Colonic mucosa (tissue), 4 donors: Measurements from ENCODE around the gene MAGI2. TPM values are rescaled to one million over a fixed set of nuclear protein-coding genes. Genes with fewer than 3 reads are reported as not detected.

Experiments
- DNase-seq: peaks from one replicate; pipeline ENCODE4 v3.0.0-alpha.2; 2020
- H3K27ac ChIP-seq: fragments of 200-600 bp; one replicate; pipeline ENCODE4 v1.8.0; 2021
- H3K27me3 ChIP-seq: fragments of 200-600 bp; one replicate; pipeline ENCODE4 v1.8.0; 2021
- H3K36me3 ChIP-seq: fragments of 200-600 bp; one replicate; pipeline ENCODE4 v1.8.0; 2021
- H3K4me1 ChIP-seq: fragments of 200-600 bp; one replicate; pipeline ENCODE4 v1.8.0; 2021; ENCODE audit warnings: mild to moderate bottlenecking
- H3K4me3 ChIP-seq: fragments of 200-600 bp; one replicate; pipeline ENCODE4 v1.8.0; 2021
- H3K9ac ChIP-seq, 2 donors: one replicate each; pipeline ENCODE4 v1.7.0; 2013; ENCODE audit warnings: control low read depth in 2 of 2, low read depth in 2 of 2, low read length in 2 of 2
- H3K9me3 ChIP-seq: fragments of 200-600 bp; one replicate; pipeline ENCODE4 v1.8.0; 2021
- intact Hi-C: fragments of 100-400 bp; cut with DNase I; formaldehyde crosslinking; loops from one replicate; pipeline ENCODE4 v1.14.1; 2022
- total RNA-seq, 2 donors: library from RNA; stranded (reverse); fragmentation: NEBNext Ultra II Directional in 1 of 2; extraction: Animal tissue kit (Norgen Biotek cat#: 25700) in 1 of 2; gene quantifications; one replicate each; pipeline ENCODE4 v1.2.1, GENCODE V29; 2021
- TF ChIP-seq, protein P1 (sequence below): fragments of 200-600 bp; IDR thresholded peaks from one replicate; pipeline ENCODE4 v1.8.0; 2022; ENCODE audit warnings: antibody characterized with exemption, mild to moderate bottlenecking
- donor health status: healthy.
- donor health status: DM: no; HTN: no; CAD: no.
- donor health status: DM: no; HTN: no; CAD: no.

The MAGI2 gene
- total RNA-seq, 2 donors from 2014 or later: 1.1 to 2.4 TPM

DNA sequence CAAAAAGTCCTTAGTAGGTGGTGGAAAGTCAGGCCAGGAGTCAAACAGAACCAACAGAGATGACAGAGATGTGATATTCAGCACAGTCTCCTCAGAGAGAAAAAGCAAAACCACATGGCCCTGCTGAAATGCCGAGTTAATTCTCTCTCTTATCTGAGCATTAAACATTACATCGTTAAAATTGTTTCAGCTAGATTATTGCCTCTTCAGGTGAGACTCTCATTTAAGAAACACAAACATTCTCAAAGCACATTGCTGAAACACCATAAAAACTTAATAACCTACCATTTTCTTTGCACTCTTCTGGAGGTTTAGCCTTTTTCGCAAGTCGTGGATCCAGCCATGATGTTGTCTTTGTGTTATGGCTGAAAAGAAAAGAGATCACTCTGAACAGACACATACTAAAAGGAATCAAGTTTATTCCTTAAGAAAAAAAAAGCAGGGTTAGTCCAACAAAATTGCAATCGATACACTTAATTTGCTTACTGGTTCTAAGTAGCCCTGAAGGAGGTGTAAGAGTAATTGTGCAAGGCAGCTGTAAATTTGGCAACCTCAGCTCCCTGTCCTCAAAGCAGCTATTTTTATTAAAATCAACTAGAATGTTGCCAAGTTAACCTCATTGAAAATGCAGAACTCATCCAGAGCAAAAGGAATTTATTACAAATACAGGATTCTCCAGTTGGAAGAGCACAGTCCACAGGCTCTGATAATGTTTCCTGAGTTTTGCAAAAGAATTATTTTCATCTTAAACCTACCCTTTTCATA, 963.8 kb downstream of the MAGI2 start:
- TF ChIP-seq, protein P1, sequence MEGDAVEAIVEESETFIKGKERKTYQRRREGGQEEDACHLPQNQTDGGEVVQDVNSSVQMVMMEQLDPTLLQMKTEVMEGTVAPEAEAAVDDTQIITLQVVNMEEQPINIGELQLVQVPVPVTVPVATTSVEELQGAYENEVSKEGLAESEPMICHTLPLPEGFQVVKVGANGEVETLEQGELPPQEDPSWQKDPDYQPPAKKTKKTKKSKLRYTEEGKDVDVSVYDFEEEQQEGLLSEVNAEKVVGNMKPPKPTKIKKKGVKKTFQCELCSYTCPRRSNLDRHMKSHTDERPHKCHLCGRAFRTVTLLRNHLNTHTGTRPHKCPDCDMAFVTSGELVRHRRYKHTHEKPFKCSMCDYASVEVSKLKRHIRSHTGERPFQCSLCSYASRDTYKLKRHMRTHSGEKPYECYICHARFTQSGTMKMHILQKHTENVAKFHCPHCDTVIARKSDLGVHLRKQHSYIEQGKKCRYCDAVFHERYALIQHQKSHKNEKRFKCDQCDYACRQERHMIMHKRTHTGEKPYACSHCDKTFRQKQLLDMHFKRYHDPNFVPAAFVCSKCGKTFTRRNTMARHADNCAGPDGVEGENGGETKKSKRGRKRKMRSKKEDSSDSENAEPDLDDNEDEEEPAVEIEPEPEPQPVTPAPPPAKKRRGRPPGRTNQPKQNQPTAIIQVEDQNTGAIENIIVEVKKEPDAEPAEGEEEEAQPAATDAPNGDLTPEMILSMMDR: no peak
- no peaks in the 10 kb centered on the region for H3K4me1 ChIP-seq
- H3K27me3 ChIP-seq: no peaks in the 10 kb centered on the region
- H3K4me3 ChIP-seq: no peak overlapping the region
- H3K9me3 ChIP-seq: no peaks in the 10 kb centered on the region
- no peak overlapping the region for H3K27ac ChIP-seq
- no peak for DNase-seq
- H3K36me3 ChIP-seq: no peaks in the 10 kb centered on the region
- no peak overlapping the region for H3K9ac ChIP-seq
- intact Hi-C loops: no loop called here

DNA sequence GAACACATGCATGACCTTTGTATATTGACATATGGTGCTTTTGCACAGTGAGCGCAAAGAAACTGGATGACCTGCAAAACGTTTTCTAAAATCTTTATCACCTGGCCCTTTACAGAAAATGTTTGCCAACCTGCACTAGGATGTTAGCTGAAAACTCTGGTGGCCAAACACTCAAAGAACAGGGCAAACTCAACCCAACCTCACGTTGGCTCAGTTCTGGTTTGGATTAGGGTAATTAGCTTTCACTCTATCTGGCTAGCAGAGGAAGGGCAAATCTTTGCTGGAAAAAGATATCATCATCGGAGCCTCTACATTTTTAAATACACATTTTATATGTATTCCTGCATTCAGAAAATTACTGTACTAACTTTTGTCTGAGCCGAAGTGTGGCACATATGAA, 966.0 kb downstream of the MAGI2 start:
- no peak overlapping the region for H3K9ac ChIP-seq
- DNase-seq: no peak
- H3K9me3 ChIP-seq: no peaks in the 10 kb centered on the region
- no peaks in the 10 kb centered on the region for H3K4me1 ChIP-seq
- no peak overlapping the region for H3K27ac ChIP-seq
- no peak overlapping the region for H3K4me3 ChIP-seq
- intact Hi-C loops: no loop called here
- TF ChIP-seq, protein P1: no peak
- no peaks in the 10 kb centered on the region for H3K27me3 ChIP-seq
- H3K36me3 ChIP-seq: no peaks in the 10 kb centered on the region

DNA sequence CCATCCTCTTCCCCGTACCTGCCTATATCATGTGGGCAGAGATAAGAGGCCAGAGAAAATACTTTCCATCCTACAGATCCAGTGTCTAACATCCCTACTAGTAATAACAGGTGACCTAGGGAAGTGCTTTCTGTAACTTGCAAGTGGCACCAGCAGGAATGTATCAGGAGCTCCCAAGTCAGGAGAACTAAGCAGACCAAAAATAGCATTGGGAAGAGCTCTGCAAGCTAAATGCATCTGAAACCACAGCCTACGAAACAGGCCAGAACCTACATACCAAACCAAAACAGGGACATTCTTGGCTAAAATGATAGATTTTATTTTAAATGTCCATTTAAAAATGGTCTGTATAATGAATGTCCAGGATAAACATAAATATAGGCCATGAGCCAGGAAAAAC, 974.1 kb downstream of the MAGI2 start:
- no peak for DNase-seq
- no peak overlapping the region for H3K27ac ChIP-seq
- H3K4me3 ChIP-seq: no peak overlapping the region
- TF ChIP-seq, protein P1: no peak
- no peaks in the 10 kb centered on the region for H3K4me1 ChIP-seq
- no peaks in the 10 kb centered on the region for H3K27me3 ChIP-seq
- H3K9ac ChIP-seq: no peak overlapping the region
- no peaks in the 10 kb centered on the region for H3K9me3 ChIP-seq
- intact Hi-C loops: no loop called here
- H3K36me3 ChIP-seq: no peaks in the 10 kb centered on the region

DNA sequence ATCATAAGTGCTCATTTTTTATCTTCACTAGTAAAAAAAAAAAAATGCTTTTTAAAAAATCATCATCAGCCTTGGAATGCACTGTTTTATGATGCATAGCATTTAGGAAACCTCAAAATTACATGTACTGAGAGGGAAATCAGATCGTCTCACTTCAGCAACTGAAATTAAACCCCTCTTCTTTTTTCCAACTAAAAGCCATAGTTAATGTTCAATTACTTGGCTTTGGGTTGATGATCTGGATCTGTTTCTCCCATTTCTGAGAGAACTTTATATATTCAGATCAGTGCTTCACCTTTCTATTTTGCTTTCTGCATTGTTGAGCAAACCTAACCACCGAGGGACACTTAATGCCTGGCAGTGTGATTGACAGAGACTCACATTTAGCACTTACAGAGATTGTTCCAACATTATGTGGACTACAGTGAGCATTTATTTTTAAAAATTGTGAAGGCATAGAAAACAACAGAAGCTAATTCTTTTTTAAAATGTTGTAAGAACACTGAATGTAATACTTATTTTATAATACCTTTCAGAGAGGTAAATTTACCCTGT, 976.5 kb downstream of the MAGI2 start:
- H3K36me3 ChIP-seq: no peaks in the 10 kb centered on the region
- no peaks in the 10 kb centered on the region for H3K4me1 ChIP-seq
- no peak overlapping the region for H3K9ac ChIP-seq
- H3K27ac ChIP-seq: no peak overlapping the region
- H3K4me3 ChIP-seq: no peak overlapping the region
- intact Hi-C loops: no loop called here
- TF ChIP-seq, protein P1: no peak
- H3K27me3 ChIP-seq: no peaks in the 10 kb centered on the region
- no peaks in the 10 kb centered on the region for H3K9me3 ChIP-seq
- DNase-seq: no peak

DNA sequence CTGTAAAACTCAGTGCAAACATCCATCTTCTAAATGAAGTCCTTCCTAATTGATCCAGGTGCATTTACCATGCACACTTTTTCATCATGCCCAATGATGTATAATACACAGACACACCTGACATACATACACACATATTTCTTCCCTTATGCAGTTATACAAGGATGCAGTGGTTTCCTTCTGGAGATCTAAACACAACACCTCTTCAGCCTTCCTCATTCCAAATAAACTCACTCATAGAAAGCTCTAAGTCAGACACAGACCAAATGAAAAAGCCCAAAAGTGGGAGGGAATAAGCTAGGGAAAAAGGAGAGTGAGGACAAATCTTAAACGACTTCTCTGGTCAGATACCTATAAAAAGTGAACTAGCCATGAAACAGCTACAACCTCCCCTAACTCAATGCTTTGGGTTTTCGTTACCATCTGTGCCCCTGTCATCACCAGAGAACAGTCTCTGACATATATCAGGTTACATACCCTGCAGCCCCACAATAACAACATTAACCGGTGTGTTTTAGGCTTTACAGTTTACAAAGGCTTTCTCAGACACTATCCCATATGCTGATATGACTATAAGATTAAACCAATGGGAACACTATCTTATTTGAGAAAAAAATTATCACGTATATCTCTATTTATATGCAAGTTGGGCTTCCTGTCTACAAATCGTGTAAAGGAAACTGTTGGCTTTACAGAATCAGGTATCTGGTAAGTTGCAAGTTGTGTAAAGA, 979.7 kb downstream of the MAGI2 start:
- no peak for DNase-seq
- Histone ChIP-seq H3K9ac (no peak overlapping the region), H3K36me3 (no peaks in the 10 kb centered on the region), H3K4me1 (no peaks in the 10 kb centered on the region), H3K9me3 (no peaks in the 10 kb centered on the region), H3K27me3 (no peaks in the 10 kb centered on the region), H3K27ac (no peak overlapping the region), H3K4me3 (no peak overlapping the region)
- intact Hi-C loops: no loop called here
- TF ChIP-seq, protein P1: no peak
